HG03039 (cell line): Measurements from ENCODE around the gene PSAT1.

Experiments
- ATAC-seq: cut with Tn5 transposase; IDR thresholded peaks from one replicate; pipeline ENCODE4 v1.9.1; 2021; ENCODE audit warnings: mild to moderate bottlenecking, moderate library complexity; ENCODE audit not compliant: unreplicated experiment

PSAT1 gene

DNA sequence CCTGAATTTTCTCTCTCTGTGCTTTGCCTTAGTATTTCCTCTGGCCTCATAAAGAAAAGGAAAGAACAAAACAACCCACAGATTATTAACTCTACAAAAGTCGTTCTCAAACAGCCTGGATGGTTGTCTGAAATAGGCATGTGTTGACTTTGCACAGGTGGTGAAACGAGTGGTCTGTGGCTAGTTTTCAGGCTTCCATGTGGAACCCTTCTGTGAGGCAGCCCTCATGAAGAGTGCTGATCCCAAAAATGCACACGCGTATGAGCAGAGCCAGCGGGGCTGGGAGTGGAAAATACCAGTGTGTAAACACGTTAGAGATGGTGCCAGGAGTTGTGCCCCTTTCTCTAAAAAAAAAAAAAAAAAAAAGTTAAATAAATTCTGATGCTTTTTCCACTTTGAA is 4.9 kb upstream of the PSAT1 start:
- no peak for ATAC-seq

DNA sequence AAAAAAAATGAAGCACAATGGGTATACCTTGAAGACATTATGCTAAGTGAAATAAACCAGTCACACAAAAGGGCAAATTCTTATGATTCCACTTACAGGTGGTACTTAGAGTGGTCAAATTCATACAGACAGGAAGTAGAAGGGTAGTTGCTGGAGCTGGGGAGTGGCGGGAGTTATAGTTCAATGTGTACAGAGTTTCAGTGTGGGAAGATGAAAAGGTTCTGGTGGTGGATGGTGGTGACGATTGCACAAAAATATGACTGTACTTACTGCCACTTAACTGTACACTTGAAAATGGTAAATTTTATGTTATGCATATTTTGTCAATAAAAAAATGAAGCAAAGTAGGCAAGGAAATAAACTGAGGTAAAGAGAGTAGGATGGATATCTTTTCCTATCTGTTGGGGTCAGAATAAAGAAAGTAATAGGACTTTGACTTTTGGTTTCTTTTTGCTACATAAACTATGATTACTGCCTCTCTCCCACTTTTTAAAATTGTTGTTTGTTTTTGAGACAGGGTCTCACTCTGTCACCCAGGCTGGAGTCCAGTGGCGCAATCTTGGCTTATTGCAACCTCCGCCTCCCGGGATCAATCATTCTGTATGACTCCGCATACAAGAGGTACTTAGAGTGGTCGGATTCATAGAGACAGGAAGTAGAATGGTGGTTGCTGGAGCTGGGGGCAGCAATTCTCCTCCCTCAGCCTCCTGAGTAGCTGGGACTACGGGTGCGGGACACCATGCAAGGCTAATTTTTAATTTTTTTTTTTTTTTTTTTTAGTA is 4.0 kb upstream of the PSAT1 start:
- no peak for ATAC-seq

DNA sequence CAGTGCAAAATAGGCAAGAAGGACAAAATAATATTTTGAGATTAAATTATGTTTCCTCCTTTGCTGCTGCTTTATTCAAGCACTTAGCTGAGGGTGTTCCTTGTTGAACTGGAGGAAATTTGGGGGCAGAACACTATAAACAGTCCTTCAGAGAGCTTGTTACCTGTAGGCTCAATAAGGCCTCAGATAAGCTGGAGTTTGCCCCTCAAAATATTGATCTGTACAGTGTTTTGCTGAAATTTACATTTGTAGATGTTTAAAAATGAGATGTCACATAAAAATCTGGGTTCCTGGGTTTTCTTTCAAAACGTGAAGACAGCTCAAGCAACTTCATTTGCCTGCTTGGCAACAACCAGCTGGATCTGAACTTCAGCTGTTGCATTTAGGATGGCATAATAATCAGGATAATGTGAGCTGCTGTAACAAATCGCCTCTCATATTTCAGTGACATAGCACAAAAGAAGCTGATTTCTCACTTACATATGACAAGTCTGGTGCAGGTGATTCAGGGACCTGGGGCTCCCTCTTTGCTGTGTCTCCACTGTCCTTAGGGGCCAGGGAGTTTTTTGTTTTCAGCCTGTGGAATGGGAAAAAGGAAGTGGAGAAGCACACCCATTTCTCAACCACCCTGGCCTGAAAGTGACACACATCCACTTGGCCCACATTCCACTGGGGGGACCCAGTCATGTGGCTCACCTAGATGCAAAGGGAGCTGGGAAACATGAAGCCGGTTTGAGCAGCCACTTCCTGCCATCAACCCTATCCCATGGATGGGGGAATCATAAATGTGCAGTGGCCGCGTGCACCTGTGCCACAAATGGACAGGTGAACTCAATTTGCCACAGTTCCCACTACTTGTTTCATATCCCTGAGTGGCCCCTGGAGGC is 2.4 kb upstream of the PSAT1 start:
- ATAC-seq = no peak

DNA sequence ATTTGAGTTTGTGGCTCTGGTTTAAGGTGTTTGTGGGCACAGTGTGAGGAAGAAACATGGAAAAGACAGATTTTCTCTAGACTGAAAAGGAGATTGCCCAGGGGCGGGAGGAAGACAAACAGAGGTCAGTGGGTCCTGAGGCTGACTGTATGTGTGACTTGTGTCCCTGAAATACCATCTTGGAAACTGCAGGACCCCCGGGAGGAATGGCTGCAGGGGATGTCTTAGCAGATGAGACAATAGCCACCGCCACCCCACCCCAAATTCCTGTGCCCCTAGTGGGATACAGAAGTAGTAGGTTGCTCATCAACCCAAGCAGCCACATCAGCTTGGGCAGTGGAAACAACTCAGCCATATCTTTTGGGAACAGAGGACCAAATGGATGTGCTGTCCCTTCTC is 1.7 kb upstream of the PSAT1 start:
- ATAC-seq = no peak

DNA sequence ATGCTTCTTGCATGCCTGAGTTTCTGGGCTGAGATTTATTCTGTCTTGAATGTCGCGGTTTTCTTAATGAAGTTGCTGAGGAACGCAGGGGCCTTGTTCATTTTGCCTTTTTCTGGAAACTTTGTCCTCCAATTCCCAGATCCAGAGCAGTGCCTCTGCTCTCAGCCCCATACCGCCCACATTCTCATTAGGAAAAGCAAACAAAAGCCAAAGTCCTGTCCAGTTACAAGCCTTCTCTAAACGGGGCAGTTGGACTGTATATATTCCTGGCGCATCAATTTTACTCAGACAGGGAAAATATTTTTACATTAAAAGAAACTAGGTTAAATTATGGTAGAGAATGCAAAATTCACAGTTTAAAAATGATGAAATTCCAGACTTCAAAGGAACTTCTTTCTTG is 1.2 kb upstream of the PSAT1 start:
- ATAC-seq = no peak

DNA sequence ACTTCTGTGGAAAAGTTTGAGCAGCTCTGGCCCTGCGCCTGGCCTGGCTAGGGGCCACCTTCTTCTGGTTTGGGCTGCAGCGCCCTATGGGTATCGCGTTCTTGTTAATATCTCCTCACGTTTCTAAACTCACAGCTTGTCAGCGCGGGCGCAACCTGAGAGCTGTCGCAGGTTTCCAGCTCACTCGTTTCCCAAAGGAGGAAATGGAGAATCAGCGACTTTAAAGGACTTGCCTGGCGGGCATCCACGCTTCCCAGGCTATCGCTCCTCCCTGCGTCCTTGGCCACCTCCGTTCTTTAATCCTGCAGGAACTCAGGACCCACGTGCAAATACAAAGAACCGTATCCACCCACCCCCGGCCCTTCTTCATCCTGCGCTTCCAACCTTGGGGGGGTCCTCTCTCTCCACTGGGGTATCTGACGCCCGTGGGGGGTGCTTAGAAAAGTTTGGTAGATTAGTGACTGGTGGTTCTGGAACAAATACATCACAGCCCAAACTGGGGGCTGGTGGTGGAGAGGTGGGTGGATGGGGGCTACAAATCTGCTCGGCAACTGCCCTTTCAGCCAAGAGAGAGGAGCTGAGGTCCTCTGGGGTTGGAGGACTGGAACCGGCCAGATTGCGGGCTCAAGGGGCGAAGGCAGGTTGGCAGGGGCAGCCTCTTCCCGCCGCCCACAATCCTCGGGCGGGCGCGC is 578 bp upstream of the PSAT1 start:
- no peak for ATAC-seq

DNA sequence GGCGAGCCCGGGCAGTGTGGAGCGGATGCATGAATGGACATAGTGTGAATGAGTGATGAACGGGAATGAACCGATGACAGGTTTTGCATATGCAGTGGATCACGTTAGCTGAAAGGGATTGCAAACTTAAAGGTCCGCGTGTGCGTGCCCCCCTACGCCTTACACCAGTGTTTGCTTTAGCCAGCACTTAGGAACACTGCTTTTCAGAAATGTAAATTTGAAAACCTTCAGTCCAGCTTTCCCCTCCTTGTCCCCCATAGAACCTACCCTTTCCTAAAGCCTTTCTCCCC is 692 bp downstream of the PSAT1 start:
- ATAC-seq = no peak

DNA sequence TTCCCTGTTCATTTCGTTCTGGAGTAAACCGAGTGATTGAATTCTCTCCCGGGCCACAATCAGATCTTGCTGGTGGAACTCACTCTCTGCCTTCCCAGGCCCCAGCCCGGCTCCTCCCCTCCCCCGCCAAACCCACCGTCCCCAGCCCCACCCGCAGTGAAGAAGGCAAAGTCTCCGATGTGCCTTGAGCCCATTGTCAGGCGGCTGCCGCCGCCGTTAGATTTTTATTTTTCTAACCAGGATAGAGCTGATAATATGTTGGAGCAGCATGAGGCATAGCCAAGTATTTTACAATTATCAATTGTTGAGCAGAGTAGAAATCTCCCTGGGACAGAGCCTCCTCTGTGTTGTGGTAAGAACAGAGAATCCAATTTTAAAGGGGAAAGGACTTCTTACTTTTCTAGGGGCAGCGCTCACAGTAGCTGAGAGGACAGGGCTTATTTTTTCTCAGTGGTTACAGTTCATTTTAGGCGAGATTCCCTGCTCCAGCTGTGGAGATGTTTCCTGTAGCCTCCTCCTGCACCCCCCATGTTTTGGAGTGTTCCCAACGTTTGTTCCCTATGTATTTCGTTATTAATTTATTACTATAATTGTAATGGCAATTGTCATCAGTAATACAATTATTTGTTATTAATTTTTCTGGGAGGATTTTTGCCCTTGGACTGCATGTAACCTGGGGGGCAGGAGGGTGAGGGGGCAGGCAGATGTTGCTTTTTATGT is 1.3 kb downstream of the PSAT1 start:
- no peak for ATAC-seq

DNA sequence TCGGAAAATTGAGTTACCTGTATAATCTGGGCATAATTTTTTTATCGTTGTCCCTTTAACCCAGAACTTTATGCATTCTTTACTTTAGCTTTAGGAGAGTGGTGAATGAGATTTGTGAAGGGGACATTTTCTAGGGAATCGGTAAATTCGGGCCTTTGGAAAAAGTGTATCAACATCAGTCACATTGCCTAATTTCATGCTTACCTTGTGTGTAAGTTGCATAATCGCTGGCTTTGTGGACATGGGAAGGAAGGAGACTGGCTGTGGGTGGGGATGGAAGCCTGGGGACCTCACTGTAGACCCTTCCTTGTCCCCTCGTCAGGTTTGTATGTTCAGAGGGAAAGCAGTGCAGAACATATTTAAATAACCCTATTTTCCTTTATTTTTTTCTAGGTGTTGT is 3.3 kb downstream of the PSAT1 start:
- ATAC-seq = no peak

DNA sequence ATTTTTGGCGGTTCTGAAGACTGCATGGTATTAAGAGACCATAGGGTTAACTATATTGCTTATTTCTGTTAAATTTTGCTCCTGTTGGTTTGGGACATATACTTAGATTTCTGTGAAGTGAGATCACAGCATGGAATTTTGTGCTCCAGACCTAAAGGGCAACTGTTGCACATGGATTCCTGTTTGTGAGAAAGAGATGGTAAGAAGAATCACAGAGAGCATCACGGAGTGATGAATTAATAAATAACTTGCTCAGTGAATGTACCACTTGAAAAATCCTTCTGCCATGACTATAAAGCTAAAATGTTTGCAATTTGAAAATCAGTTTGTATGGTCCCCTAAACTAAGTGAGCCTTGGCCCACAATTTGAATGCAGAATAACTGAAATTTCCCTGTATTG is 4.5 kb downstream of the PSAT1 start:
- no peak for ATAC-seq

DNA sequence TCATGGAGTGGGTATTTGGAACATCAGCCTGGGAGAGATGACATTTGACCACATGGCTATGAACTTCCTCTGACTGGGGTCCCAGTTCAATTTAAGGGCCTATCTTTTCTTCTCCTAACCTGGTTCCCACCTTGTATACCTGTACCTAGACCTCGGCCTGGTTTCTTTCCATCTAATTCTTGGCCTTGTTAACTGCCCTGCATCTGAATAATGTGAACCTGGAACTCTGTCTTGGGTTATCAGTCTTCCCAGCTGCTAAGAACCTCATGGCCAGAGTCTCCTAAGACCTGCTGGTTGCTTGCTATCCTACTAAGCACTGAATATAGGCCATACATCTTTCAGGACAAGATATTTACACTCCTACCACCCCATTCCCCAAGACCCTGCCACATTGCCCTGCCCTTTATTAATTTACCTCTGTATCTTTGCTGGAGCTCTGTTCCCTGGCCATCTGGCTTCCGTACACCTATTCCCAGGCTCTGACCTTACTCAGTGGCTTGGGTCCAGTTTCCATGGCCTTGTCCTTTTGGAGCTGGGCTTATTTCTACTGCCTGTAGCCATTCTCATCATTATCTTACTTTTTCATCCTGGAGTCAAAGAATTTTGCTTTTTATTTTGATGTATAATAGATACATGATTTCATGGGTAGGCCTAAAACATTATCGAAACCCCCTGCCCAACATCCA is 6.6 kb downstream of the PSAT1 start:
- ATAC-seq = no peak

DNA sequence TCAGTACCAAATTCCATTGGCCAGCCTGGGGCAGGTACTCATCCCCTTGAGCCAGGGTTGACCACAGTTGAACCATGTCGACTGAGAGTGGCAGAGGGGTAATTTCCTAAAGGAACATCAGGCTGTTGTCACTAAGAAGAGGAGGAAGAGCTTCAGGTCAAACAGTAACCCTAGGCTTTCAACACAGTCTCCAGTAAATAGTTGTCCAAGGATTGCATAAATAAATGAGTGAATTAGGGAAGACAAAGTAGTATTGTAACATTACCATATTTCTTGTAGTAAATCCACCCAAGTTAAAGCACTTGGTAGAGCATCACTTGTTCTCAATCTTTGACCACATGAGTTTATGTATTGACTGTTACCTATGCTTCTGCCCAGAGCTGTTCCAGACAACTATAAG is 7.4 kb downstream of the PSAT1 start:
- ATAC-seq = no peak

DNA sequence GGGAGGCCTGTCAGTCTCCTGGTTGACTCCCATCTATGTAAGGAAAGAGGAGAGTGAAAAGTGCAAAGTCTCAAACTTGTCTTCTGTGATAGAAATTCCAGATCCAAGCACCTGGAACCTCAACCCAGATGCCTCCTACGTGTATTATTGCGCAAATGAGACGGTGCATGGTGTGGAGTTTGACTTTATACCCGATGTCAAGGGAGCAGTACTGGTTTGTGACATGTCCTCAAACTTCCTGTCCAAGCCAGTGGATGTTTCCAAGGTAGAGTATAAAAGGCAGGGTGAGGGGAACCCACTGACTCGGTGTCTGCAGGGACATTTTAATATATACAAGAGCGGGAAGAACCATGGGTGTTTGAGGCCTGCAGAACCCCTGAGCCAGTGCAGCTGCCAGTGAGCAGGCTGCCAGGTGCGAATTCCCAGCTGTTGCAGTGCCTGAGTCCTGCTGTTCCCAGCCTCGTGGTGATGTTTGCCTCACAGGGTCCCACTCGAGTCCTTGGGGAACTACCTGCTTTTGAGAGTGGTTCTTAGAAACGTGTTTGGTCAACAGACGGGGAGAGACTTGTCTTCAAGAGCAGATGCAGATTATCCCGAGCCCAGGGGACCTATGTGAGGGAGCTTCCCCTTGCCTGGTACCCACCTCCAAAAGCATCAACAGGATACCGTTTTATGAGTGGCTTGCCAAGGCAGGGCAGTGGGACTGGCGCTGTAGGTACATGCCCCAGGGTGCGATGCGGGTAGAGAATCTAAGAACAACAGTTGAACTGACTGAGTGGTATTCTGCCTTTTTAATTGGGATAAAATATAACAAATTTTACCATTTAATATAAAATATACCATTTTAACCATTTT is 9.5 kb downstream of the PSAT1 start:
- ATAC-seq = no peak

DNA sequence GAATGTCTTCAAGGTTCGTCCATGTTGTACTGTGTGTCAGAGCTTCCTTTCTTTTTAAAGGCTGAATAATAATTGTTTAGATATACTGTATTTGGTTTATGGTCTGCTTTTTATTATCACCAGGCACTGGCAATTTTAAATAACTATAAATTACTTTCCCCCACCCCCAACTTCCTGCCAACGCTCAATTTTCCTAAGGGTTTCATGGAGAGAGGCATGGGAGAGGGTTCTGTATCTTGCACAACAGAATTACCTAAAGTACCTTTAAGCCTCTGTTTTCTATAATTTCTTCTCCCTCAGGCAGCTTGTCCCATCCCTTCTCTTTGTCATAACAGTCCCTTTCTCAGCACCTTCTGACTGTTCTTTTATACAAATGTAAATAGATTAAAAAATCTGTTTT is 10.4 kb downstream of the PSAT1 start:
- no peak for ATAC-seq

DNA sequence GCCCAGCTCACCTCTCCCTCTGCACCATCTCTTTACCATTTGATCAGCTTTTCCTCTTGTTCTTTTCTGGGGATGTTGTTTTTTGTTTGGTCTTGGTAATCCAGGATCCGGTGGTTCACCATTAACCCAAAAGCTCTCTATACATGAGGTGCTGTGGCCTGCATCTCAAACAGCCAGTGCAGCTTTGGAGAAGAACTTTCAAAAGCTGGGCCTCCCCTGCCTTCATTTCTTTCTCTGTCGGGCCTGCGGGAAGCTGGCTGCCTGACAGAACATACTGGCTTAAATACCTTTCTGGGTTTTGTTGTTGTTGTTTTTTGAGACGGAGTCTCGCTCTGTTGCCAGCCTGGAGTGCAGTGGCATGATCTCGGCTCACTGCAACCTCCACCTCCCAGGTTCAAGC is 12.1 kb downstream of the PSAT1 start:
- no peak for ATAC-seq

DNA sequence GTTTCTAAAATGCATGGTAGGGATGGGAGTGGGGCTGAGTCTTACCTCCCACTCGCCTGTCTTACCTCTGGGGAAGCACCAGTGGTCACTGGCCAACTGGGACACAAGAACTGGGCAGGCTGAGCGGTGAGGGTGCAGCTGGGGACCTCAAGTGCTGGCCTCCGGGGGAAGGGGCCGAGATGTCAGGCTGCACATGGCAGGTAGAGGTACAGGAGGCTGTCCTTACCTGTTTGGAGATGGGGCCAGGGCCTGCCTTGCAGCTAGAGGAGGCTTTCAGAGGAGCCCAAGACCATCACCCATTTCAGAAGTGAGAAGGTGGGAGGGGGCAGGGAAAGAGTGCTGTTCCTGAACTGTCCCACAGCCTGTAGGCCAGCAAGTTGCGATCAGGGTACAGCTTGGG is 14.2 kb downstream of the PSAT1 start:
- ATAC-seq = no peak

DNA sequence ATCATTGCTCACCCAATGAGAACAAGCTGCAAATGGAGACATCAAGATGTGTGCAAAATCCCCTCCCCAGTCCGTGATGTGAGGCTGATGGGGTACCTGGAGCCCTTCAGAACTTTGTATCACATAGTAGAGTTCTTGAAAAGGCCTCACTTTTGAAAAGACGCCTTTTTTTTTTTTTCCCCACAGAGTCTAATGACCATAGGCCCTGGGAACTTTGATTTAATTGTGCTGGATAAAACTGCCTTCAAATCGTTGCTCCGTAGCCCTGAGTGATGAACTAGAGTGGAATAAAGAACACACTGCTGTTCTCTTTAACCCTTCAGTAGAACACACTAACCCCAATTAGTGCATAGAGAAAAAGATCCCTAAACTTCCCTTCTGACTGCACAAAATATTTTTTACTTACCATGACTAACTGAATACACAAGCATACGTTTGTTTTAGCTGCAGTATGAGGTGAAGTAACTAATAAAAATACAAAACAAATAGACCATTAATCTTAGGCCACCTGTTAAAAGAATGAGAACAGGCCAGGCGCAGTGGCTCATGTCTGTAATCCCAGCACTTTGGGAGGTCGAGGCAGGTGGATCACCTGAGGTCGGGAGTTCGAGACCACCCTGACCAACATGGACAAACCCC is 15.1 kb downstream of the PSAT1 start:
- ATAC-seq = no peak

DNA sequence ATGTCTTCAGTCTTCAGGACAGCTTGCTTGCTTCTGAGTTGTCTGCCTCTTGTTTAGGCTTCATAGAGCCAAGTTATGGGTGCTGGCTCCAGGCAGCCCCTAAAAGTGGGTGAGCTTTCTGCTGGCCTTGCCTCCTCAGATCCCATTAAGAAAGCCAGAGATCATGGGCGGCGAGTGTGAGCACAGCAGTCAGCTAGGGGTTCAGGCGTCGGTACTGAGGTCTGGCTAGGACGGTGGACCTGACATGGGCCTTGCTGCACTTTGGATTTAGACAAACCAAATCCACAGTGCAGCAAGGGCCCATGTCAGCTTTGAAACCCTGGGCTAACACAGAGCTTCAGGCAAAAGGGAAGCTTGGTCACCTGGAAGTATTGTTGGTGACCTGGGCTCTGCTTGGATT is 17.6 kb downstream of the PSAT1 start:
- ATAC-seq = no peak
